H54 (cell line): Measurements from ENCODE around the gene RFX4.

Experiments used
- DNase-seq: peaks from one replicate; pipeline ENCODE4 v3.0.0; 2011; ENCODE audit warnings: low spot score, mixed read lengths; ENCODE audit not compliant: insufficient read length
- FAIRE-seq: peaks from 3 replicates; lab custom pipeline; 2011; peaks lifted over from hg19 to GRCh38; lab: Jason Lieb, UNC
- POLR2A ChIP-seq: IDR thresholded peaks from 2 replicates; pipeline ENCODE4 v1.6.1; 2011; ENCODE audit warnings: low read depth, mild to moderate bottlenecking, low read length

Gene RFX4

DNA sequence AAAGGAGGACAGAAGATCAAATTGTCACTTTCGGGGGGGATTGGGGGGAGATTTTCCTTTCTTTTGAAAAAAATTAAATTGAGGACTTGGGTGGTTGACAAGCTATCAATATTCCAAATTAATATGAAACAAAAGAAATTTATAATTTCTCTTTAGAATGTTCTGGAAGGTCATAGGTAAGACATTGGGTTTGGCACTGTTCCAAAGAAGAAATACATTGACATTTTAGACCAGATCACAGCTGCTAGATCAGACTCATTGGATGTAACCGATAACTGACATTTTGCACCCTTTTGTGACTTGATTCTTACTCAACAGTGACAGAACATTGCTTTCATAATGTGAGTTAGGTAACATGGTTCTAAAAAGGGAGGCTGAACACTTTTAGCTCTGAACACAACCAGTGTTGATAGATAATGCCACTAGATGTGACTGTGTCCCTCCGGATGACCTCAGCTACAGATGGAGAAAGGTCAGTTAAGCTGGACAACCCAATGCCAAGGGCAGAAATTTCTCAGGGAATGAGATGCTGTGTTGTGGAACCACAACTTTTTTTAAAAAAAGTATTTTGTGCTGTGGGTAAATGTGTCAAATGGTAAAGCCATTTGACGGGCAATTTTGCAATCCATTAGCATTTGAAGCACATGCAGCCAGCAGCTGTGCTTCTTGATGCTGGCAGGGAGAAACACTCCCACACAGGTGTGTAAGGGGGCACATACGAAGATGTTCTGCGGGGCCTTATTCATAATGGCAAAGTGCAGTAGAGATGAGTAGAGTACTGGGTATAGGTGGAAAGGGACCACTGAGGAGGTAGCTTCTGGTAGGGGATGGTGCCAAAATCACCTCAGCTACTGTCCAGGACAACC lies 62.9 kb downstream of the RFX4 start:
- DNase-seq: no peak
- no peak for TF ChIP-seq POLR2A
- FAIRE-seq: no peak

DNA sequence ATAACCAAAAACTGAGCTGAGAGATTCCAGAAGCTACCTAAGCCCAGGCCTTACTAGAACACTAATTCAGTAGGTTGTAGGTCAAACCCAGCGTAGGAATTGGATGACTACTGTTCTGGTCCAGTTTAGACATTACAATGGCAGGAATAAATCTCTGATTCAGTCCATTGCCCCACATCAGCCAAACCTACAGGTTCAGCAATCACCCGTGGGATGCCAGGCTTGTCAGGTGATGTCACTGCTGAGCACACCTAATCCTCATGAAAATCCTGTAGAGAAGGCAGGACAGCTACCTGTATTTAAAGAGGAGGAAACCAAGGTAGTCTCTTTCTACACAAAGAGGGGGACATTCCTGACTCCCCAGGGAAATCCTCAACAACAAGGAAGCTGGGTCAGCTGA lies 63.7 kb downstream of the RFX4 start:
- DNase-seq: no peak
- TF ChIP-seq POLR2A: no peak

DNA sequence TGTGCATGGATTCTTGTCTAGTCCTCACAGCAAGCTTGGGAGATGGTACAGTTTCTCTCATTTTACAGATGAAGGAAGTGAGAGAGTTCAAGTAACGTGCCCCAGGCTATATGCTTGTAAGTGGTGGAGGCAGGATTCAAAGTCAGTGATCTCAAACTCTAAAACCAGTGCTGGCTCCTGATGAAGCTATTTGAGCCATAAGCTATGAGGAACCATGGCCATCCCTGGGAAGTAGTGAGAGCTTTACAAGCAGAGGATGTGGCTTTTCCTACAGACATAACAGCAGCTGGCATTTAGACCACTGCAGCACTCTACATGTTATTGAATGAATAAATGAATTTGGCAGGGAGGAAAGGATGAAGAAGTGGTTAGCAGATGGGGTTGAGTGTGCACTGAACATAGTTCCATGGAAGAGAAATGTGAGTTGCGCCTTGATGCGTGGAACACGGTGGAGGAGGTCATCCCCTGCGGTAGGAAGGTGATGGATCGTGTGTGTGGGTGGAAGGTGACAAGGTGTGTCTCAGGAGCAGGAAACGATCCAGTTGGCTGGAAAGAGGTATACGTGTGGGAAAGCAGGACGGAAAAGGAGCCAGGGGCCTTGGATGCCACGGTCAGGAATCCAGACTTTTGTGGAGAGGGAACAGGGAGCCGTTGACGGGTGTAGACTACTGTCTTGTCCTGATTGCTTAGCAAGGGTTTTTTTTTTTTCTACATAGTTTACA lies 65.2 kb downstream of the RFX4 start:
- TF ChIP-seq POLR2A: no peak
- no peak for FAIRE-seq
- no peak for DNase-seq

More for the DNA sequence above, 63.7 kb downstream of the RFX4 start:
- FAIRE-seq: no peak

DNA sequence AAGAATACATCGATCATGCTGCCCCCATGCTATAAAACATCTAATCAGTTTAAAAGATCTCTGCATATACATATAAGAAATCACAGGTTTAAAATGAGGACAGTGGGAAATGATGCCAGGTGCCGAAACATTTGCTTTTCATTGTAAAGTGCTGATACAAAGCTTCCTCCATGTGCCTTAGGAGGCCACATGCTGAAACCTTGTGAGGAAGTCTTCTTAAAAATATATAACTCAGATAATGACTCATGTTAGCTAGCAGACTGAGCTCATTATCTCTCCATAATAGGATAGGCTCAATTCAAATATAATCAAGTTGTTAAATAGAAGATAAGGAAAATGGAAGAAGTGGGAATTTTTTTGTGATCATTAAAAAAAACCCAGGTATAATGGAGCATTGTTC lies 65.9 kb downstream of the RFX4 start:
- FAIRE-seq: no peak
- TF ChIP-seq POLR2A: no peak
- no peak for DNase-seq

DNA sequence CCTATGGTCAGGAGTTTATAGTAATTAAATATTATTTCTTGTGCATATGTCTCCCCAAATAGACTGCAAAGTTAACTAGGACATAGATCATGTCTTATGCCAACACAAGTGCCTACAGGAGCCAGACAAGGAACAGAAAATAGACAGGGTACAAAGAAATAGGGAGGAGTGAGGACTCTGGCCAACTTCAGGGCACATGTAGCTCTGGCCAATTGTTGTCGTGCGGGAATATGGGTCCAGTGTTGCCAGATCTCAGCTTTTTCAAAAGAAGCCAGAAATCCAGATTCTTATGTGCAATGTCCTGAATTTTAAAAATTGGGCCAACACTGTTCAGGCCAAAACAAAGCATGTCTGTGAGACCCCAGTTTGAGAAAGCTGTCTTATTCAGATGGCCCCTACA lies 68.7 kb downstream of the RFX4 start:
- DNase-seq: no peak
- no peak for TF ChIP-seq POLR2A
- no peak for FAIRE-seq

DNA sequence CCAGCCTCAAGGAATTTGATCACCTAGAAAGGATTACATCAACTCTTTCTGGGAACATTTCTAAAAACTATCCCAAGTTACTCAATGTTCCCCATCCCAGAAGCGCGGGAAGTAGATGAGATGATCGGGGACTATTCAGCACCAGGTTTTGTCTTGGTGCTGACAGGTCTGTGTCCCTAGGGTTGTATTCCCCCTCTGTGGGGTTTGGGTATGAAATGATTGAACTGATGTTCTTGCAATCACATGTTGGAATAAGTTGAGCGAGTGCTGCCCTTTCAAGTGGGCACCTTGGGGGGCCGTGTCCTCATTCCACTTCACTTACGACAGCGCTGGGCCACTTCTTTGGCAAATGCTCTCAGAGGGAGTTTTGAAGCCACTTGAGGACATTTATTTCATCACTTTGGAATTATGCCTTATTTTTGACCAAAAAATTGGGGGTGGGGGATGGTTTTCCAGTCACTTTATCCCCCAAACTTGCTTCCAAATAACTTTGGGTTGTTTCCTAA lies 69.8 kb downstream of the RFX4 start:
- TF ChIP-seq POLR2A: no peak

DNA sequence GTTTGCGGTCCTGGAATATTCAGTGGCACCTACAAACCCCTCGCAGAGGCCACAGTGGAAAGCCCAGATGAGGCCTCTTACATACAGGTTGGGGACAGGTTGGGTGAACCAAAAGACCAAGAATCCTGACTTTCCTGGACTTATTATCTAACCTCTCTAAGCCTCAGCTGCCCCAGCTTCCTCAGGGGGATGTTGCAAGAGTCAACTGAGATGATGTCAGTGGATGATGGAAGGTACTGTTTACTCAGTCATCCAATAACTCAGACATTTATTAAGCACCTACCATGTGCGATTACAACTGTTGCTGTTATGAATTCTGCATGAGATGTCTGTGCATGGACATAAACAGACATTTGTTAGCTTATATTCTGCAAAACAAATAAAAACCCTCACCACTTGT lies 72.8 kb downstream of the RFX4 start:
- no peak for DNase-seq
- TF ChIP-seq POLR2A: no peak
- no peak for FAIRE-seq

More for the DNA sequence above, 69.8 kb downstream of the RFX4 start:
- FAIRE-seq: no peak
- DNase-seq: no peak

DNA sequence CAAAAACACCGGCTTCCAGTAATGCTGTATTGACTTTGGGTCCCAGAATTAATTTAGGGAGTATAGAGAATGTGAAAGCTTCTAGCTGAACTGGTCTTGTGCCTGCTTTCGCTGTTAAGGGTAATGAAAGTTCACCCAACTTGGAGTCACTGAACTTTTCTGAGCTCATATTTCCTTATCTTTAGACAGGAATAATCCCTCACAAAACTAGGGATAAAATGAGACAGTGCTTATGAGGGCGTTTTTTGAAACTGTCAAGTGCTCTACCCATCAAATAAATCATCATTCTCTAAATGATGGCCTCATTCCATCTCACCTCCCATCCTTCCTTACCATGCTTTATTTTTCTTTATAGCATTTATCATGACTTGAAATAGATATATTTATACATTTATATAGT lies 74.7 kb downstream of the RFX4 start:
- TF ChIP-seq POLR2A: no peak
- no peak for FAIRE-seq
- DNase-seq: no peak

DNA sequence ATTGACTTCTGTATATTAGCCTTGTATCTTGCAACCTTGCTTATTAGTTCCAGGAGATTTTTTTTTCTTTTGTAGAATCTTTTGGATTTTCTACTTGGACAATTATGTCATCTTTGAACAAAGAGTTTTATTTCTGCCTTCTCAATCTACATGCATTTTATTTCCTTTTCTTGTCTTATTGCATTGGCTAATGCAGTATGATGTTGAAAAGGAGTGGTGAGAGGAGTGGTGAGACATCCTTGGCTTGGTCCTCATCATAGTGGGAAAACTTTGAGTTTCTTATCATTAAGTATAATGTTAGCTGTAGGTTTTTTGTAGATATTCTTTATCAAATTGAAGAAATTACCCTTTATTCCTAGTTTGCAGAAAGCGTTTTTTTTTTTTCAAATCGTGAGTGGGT lies 80.6 kb downstream of the RFX4 start:
- TF ChIP-seq POLR2A: no peak
- FAIRE-seq: no peak
- DNase-seq: no peak

DNA sequence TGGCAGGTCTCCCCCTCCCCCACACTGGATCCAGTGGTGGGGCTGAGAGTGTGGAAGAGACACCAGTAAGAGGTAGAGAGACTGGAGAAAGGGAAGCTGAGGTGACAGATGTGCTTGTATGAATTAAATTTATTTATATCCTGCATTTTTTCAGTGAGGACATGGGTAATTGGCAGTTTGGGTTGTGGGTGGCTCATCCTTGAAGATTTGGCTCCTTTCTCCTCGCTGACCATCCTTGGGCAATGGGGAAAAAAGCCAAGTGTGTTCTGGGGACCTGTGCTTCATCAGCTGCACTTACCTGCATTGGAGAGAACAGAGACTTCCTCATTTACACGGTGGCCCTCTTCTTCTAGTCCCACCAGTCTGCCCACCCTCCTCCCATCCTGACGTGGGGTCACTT lies 86.4 kb downstream of the RFX4 start:
- no peak for TF ChIP-seq POLR2A
- DNase-seq (no peak), FAIRE-seq (no peak)

DNA sequence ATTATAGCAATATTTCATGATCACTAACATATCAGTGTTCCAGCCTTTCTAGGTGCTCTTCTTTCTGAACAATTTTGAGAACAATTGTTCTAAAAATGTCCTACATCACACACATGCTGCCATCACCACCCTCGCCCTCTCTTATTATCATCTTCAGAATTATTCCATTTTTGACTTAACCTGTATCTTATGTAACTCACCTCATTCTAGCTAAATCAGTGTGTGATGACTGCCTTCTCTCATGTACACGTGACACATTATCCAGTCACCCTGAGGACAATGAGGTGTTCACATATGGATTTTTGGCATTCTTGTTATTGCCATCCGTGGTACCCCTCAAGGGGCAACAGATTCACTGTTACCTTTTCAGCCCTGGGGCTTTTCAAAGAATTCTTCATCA lies 87.3 kb downstream of the RFX4 start:
- no peak for TF ChIP-seq POLR2A
- FAIRE-seq (no peak), DNase-seq (no peak)

DNA sequence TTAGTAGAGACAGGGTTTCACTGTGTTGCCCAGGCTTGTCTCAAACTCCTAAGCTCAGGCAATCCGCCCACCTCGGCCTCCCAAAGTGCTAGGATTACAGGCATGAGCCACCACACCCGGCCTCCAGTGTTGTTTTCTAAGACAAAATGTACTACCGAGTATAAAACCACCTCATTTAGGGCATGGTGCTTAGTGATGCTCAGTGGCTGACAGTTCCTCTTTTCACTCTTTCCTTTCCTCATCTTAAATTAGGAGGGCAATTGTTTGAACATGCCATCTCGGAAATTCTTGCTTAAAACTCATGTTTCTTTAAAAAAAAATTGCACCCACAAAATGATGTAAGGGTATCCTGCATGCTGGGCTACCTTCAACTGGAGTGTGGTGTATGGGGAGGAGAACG lies 89.0 kb downstream of the RFX4 start:
- TF ChIP-seq POLR2A: no peak
- FAIRE-seq: no peak
- no peak for DNase-seq

DNA sequence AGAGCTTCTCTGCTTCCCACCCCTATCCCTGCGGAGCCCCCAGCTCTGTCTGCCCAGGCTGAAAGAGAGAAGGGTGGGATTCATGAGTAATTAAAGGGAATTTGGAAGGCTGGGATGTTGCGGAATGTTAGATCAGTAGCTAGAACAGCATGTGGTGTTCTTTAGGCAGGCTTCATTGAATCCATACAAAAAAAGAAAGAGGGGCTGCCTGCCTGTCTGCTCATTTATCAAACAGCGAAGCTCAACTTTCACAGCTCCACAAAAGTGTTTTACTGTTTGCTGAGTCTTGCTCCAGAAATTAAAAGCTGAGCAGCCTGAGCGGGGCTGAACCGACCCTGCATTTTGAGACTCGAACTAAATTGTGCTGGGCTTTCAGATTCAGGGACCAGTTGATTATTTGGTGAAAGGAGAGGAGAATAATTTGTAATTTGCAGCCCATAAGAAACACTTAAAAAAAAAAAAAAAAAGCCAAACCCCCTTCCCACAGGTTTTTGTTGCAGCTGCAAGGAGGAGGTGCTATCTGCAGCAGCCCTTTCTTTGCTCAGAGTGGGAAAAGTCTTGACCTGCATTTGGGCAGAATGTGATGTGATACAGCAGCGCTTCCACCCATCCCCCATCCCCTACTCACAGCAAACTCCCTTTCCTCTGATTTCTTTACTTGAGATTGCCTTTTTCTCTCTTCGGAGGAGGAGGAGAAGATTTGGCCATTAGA lies 89.7 kb downstream of the RFX4 start:
- FAIRE-seq (no peak), DNase-seq (no peak)
- TF ChIP-seq POLR2A: no peak

DNA sequence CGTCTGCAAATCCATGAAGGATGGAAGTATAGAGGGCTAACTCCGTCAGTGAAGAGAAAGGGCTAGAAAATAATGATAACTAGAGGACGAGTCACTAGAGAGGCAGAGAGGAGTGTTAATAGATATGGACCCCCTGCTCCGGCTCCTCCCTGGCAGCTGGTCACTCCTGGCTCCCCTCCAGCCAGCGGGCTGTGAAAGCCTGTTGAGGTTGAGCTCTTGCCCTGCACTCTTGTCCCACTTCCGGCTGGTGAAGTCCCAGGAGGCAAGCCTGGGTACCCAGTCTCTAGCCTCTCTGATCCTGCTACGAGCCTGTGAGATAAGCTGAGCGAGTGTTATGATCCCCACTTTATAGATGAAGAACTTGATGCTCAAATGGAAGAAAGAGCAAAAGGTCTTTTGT lies 90.3 kb downstream of the RFX4 start:
- no peak for TF ChIP-seq POLR2A
- FAIRE-seq (no peak), DNase-seq (no peak)
